Activated T-helper 1 cell treated with Interleukin-2 at 50 U/mL for 16 hours (primary cell): ENCODE measurements around the gene BCL11A.

Experiments used
- DNase-seq: peaks from one replicate; pipeline ENCODE4 v3.0.0-alpha.2; 2020; ENCODE audit warnings: low read depth

BCL11A gene

DNA sequence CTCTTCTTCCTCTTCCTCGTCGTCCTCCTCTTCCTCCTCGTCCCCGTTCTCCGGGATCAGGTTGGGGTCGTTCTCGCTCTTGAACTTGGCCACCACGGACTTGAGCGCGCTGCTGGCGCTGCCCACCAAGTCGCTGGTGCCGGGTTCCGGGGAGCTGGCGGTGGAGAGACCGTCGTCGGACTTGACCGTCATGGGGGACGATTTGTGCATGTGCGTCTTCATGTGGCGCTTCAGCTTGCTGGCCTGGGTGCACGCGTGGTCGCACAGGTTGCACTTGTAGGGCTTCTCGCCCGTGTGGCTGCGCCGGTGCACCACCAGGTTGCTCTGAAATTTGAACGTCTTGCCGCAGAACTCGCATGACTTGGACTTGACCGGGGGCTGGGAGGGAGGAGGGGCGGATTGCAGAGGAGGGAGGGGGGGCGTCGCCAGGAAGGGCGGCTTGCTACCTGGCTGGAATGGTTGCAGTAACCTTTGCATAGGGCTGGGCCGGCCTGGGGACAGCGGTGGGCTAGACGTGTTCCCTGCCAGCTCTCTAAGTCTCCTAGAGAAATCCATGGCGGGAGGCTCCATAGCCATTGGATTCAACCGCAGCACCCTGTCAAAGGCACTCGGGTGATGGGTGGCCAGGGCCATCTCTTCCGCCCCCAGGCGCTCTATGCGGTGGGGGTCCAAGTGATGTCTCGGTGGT, 91.9 kb downstream of the BCL11A start:
- DNase-seq: no peak

DNA sequence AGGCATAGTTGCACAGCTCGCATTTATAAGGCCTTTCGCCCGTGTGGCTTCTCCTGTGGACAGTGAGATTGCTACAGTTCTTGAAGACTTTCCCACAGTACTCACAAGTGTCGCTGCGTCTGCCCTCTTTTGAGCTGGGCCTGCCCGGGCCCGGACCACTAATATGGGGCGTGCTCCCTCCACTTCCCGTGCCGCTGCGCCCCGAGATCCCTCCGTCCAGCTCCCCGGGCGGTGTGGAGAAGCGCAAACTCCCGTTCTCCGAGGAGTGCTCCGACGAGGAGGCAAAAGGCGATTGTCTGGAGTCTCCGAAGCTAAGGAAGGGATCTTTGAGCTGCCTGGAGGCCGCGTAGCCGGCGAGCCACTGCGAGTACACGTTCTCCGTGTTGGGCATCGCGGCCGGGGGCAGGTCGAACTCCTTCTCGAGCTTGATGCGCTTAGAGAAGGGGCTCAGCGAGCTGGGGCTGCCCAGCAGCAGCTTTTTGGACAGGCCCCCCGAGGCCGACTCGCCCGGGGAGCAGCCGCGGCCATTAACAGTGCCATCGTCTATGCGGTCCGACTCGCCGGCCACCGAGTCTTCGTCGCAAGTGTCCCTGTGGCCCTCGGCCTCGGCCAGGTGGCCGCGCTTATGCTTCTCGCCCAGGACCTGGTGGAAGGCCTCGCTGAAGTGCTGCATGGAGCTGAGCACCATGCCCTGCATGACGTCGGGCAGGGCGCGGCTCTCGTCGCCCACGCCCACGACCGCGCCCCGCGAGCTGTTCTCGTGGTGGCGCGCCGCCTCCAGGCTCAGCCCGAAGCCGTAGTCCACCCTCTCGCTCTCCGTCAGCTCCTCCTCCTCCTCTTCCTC, 92.7 kb downstream of the BCL11A start:
- no peak for DNase-seq

DNA sequence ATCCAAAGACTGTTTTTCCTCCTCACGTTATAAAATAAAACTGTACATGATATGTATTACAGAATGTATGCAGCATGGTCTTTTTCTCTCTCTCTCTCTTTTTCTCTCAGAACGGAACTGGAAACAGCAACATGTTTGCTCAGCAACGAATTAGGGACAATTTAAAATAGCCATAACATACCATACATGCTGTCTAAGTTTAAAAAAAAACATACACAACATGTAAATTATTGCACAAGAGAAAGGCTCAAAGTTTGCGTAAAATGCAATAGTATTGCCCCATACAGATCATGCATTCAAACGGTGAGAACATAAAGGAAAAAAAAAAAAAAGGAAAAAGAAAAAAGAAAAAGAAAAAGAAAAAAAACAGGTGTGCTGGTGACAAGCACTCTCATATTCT, 93.6 kb downstream of the BCL11A start:
- no peak for DNase-seq

DNA sequence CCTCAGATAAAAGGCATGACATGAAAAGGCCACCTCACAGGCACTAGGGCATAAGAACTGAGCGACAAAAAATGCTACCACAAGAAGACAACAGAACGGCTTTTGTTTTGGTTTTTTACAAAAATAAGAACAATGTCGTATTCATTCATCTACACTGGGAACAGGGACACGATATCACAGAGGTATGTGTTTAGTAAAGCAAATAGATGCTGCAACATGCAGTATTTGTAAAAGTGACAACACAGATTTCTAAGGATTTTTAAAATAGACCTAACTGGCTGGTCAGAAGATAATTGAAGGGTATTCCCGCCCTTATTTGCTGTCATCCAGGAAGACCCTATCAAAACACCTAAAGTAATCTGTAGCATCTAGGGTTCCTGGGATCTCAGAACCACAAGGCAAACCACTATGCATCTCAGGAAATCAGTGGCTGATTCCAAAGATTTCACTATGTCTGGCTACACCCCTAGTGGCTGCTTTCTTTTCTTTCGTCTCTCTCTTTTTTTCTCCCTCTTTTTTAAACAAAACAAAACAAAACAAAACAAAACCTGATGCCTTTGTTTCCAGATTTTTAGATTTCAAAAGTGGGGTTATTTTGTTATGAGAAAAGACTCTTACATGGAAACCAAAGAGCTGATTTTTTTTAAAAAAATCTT, 97.2 kb downstream of the BCL11A start:
- no peak for DNase-seq

DNA sequence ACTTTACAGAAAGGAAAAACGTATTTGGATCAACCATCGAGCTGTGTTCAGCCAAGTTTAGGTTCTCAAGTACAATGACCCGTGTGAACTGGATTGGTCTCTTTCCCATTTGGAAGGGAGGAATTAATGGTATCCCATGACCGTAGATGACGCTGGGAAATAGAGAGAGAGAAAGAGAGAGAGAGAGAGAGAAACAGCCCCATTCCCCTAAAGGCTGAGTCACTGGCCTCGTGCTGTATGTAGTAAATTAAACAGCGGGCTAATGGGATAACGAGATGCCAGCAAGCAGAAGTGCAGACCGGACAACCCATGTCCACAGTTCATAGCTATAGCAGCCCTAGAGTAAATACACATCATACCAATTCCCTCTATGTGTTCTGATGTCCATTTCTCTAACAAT, 99.6 kb downstream of the BCL11A start:
- no peak for DNase-seq

DNA sequence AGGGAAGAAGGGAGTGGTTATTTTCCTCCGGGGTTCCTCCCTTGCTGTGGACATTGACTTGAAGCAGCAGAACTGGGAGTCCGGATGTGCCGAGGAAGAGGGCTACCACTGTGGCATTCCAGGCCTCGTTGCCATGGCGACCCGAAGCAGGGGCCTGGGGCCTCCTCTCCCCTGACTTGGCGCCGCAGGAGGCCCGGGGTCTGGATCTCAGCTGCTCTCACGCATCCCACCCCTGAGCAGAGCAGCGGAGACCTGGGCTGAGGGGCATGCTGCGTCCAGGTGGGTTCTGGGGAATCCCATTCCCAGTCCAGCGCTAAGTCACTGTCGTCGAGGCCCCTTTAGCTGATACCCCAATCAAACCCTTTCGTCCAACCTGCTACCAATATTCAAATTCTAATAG, 100.2 kb downstream of the BCL11A start:
- DNase-seq: no peak

DNA sequence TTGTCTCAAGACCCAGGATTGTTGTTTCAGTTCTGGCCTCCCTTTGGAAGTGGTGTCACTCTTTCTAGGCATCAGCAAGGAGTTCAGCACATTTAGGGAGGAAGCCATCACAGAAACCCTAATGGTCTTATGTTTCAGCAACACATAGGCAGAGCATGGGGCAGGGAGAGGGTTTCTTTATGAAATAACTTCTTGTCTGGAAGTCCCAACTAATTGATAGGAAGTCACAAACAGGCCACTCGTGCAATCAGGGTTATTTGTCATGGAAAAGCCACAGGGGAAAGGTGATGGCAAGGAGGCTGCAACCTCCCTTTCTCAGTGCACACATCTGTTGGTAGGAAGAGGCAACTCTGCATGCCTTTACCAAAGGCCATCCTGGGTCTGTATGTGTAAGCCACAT, 103.0 kb downstream of the BCL11A start:
- no peak for DNase-seq

DNA sequence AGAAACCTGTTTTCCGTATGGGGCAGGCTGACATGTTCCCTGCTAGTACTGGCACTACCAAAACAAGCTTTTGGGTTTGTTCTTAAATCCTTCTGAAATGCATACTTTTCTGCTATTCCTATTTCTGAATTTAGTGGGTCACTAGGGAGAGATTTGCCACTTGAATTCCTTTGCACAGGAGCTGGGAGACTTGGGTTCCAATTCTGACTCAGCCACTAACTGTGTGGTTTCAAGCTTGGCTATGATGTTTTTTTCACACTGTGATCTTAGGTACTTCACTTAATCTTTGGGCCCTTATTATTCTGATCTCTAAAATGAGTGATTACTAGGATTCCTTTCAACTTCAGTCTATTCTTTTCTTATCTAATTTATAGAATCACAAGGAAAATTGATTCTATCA, 105.5 kb downstream of the BCL11A start:
- DNase-seq: no peak

DNA sequence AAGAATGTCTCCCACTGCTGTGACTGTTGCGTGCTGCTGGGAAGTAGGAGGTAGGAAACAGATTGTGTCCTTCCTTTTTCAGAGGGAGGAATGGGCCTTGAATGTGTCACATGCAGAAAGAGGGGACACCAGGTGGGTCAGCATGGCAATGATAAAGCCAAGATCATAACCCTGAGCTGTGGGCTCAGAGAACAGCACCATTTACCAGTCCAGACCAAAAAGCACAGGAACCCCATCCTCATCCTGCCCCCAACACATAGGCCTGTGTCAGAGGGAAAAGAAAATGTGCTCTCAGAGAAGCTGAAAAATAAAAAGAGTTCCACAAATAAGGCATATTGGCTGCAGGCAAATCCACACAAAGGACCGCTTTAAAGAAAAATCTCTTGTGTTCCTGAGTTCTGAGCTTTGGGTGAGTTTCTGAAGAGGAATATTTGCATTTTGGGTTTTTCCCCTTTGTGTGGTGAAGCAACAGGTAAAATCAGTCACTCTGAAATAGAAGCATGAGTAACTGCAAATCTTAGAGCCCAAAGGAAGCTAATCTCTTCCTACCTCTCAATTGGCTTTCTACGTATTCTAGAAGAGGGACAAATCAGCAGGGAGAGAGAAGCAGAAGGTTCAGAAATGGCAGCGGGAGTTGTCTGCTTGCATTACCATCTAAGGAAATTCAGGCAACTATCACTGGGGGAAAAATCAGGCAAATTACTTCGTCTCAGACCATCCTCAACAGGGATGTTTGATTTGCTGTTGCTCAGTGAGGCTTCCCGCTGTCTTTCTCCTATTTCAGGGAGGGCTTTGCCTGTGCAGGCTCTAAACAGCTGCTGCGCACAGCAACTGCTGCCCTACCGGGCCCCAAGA, 106.8 kb downstream of the BCL11A start:
- no peak for DNase-seq

DNA sequence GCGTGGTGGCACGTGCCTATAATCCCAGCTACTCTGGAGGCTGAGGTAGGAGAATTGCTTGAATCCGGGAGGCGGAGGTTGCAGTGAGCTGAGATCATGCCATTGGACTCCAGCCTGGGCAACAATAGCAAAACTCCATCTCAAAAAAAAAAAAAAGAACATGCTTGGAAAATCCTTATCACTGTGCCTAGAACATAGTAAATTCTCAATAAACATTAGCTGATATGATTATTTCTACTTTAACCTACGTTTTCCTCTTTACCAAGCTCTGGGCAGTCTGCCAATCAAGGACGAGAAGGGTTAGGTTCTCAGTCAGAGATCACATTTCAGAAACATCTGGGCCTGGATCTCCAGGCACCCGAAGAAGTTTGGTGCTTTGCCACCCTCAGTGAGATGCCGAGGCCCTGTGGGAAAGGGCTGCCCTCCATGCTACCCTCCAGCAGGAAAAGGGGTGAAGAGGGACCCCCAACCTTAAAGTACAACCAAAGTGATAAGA, 107.7 kb downstream of the BCL11A start:
- no peak for DNase-seq

DNA sequence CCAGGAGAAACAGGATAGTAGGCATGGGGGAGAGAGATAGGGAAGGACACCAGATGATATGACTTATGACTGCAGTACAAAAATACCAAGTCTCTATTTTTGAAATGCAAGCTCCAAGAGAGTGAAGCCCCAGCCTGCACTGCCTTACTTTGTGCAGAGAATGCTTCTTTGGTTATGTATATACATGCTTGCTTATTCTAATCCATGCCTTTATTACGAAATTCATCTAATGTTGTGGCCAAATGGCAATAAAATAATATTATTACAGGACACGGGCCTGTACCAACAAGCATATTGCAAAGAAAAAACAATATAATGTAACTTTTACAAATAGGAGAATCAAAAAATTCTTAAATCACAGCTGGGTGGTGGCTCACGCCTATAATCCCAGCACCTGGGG, 110.8 kb downstream of the BCL11A start:
- no peak for DNase-seq

DNA sequence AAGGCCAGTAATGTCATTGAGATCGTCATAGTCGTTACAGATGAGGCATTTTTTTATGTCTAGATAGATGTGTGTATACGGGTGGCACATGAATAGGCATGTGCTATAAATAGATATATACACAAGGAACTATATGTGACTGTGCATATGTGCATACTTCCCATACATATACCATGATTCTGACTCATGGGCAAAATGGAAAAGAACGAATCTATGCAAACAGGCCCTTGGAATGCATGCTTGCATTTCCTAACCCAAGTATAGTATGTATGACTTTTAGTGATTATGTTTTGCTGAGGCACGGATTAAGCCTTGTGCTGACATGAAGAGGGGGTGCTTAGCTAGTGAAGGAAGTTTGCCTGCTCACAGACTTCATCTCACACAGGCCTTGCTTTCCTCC, 111.7 kb downstream of the BCL11A start:
- DNase-seq: no peak

DNA sequence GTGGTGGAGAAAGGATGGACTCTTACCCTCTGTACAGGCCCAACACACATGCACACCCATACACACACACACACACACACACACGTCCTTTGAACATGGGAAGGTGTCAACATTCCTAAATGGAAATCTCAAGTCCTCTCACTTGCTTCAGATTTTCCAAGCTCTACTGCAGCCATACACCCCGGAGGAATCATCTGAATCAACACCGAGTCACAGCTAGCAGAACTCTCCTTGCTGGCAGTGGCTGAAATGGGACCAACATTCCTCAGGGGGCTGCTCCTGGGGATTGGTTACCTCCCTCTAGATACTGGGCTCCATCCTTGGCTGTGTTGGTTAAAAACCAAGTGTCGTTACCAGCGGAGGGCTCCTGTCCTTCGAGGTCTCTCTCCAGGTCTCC, 112.7 kb downstream of the BCL11A start:
- DNase-seq: no peak

DNA sequence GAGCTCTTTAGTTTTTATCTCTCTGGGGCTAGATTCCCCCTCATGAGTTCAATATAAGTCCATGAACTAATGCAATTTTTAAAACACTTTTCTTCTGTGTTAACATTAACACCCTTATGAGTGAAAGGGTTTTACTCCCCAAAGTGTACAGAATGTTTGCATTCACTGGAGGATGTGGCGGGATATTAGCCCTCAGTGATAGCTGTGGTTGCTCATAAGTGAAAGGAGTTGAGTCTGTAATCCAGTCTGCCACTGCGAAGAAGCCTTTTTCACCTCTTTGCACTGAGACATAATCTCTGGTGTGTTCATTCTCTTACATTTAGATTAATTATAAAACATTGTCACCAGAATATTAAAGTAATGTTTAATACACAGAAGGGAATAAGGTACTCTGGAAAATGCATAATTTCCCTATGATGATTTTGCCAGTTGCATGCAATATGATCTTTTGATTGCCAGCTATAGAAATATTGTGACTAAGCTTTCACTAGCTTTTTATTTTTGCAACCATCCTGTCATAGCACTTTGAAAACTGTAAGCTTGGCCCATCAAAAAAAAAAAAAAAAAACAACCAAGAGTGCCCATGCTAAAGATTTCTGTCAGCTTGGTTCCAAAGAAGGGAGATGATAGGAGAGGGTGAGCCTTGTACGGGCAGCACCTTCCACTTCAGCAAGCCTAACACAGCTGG, 113.2 kb downstream of the BCL11A start:
- DNase-seq: no peak

DNA sequence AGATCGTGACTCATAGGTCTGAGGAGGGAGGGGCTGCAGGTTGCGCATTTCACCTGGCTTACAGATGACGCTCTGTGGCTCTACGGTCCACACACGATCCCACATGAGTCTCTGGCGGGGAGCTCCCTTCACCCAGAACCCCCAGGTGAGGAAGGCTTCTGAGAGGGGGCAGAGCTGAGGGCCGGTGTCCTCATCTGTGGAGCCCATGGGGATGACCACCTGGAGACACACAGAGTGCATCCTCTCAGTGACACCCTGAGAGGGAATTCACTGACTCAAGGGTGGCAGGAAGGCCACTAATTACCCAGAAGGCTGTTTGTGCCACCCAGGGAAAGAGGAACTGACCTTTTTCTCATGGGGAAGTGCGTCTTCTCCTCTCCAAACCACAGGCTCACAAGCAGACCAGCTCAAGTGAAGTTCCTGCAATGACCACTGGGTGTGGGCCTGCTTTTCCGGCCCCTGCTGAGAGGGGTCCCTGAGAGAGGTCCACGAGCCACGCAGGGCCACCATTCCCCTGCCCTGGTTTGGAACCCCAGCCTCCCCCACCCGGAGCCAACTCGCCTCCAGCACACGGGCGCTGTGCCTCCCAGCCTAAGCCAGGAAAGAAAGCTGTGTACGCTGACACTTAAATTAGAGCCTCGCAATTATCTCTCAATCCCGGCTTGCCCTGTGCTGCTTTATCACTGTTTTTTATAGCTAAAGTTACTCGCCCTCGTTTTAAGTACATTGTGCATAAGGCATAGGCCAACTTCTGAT, 114.1 kb downstream of the BCL11A start:
- no peak for DNase-seq

DNA sequence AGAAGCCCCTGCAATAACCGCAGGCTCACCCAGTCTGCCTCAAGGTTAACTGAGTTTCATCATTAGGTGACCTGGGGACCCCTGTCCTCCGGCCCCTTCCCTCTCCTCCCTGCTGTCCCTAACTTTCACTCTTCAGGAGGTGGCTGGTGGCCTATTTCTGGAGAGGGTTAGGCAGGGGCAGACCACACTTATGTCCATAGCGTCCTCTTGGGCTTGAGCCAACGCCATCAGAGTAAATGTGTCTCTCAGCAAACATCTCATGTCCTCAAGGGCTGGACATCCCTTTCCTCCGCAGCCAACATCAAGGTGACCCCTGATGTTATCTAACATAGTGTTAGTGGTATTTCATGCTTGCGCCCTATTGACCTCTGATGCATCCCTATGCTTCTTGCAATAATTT, 114.8 kb downstream of the BCL11A start:
- DNase-seq: no peak

DNA sequence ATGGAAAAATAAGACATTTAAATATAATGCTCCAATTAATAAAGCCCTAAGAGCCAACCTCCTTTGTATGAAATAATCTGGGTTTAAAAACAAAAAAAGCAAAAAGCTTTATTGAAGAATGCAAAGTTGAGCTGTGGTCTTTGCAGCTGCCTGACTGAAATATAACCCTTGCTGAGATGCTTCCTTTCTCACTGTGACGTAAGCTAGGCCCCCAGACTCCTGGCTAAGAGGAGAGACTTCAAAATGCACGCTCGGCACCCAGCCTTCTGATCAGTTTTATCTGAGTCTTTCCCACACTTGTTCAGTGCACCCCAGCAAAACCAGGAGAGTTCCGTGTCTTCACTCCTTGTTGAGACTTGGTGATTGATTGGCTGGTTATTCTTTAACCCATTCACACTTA, 115.3 kb downstream of the BCL11A start:
- DNase-seq: no peak

DNA sequence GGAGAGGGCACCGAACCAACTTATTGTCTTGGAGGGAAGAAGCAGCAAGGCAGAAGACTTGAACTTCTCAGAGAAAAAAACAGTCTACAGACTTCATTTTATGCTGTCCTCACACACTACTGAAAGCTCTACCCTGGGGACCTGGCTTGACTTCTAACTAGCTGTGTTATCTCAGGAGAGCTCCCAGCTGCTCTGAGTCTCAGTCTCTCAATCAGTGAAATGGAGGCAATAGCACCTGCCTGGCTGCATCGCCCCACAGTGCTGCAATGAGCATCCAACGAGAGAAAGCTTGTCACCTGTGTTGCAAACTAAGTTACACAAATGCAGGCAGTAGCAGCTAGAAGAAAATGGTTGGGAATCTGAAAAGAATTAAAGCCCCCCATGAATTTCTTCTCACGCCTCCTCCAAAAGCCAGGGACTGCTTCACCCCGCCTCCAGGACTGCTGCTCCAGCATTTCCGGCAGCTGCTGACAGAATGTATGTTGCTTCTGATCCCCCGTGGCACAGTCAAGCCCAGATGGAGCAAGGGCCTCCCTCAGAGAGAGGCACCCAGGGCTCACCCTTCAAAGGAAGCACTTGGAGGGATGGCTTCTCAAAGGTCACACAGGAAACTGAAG, 116.3 kb downstream of the BCL11A start:
- DNase-seq: no peak

DNA sequence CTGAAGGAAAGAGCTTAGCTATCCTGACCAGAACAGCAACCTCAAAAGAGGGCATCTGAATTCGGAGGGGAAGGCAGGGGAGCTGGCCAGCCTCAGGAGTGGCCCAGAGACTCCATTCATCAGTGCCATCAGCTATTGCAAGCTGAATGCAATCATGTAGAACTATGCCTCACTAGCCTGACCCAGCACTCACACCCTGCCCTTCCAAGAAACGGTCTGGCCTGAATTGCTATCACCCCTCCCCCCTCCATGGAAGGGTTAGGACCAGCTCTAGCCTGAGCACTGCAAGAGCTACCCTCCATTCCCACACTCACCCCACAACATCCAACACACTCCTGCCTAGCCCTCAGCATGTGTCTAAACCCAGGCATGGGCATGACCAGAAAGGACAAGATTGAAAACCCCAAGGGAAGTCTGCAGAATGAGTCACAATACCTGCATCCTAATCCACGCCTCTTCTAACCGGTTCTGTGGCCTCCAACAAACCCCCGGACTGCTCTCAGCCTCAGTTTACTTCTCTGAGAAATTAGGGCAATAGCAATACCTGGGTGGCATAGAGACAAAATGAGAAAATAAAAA, 120.3 kb downstream of the BCL11A start:
- DNase-seq: no peak

DNA sequence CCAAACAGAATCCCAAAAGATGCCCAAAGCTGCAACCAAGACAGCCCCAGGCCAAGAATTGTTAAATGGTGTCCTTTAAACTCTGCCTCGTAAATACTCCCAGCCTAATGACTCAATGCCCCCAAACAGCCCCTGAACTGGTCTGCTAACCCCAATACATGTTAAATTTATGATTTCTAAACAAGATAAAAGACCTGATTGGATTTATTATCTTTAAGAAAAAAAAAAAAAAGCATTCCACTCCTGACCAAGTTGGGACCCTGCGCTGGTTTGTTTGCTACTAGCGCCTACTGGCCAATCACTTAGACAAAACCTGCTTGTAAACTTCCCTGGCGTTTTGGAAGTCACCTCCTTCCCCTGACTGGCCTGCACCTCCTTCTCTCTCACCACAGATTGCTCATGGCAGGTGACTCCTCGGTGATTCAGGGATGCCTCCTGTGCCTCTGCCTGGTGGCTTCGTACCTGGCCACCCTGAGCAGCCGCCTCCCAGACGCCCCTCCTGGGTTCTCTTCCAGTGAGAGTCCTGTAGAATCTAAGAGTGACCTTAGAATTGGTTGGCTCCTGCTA, 121.3 kb downstream of the BCL11A start:
- DNase-seq: no peak
